HTR-8/SVneo (cell line): Measurements from ENCODE around the gene RPP25.
"Not testable (repeated sequence)": the region's sequence is repeated elsewhere in the genome, so short reads cannot be mapped to it uniquely, and the experiment has no call there.

Source experiments
- DNase-seq: peaks from one replicate; pipeline ENCODE4 v3.0.0; 2011; ENCODE audit warnings: low spot score, mixed read lengths; ENCODE audit not compliant: insufficient read length
- FAIRE-seq: peaks from 2 replicates; lab custom pipeline; 2011; peaks lifted over from hg19 to GRCh38; lab: Jason Lieb, UNC

The RPP25 gene

DNA sequence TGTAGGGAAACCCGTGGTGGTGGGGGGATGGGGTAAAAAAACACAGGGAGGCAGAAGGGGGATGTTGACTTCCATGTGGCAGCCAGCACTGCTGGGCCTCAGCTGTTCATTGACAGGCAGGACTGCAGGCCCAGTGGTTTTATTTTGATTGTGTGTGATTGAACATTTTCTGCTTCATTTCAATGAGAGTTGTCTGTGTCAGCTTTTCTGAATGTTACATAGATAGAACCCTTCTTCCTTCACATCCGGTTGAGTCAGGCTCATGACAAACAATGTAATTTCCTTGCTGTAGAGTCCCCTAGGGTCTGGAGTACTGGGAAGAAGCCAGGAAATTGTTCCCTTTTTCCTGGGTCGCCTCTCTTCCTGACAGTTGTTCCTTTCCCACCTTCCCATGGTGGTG is 8.2 kb upstream of the RPP25 start:
- FAIRE-seq (no peak), DNase-seq (no peak)

DNA sequence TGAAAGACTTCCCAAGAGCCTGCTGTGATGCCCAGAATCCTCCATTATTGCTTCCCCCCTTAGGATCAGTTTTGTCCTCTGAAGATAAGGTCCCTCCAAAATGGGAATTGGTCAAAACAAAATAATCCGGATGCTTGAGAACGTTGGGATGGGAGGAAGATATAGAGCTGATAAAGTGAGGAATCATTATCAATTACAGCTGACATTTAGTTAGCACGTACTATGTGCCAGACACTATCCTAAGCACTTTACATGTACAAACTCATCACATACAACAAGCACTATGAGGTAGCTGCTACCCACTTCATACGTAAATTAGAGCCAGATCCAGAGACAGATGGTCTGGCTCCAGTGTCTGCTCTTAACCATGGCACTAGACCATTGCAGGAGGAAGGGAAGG is 6.6 kb upstream of the RPP25 start:
- DNase-seq (no peak), FAIRE-seq (no peak)

- no peak for FAIRE-seq
- no peak for DNase-seq
Observed at GRCh38 chr15:74962671-74963070, 6.1 kb upstream of the RPP25 start.

GRCh38 chr15:74962219-74962618 is 5.6 kb upstream of the RPP25 start:
- FAIRE-seq = no peak
- no peak for DNase-seq

- DNase-seq (no peak), FAIRE-seq (no peak)
Observed at GRCh38 chr15:74961616-74962015, 5.0 kb upstream of the RPP25 start.

GRCh38 chr15:74960995-74961588 is 4.5 kb upstream of the RPP25 start:
- FAIRE-seq = no peak

GRCh38 chr15:74960286-74960685 is 3.7 kb upstream of the RPP25 start:
- no peak for FAIRE-seq
- DNase-seq = no peak

More at GRCh38 chr15:74960995-74961588, 4.5 kb upstream of the RPP25 start:
- DNase-seq = no peak

GRCh38 chr15:74959586-74959939 is 3.0 kb upstream of the RPP25 start:
- FAIRE-seq = no peak
- no peak for DNase-seq

- FAIRE-seq = no peak
- no peak for DNase-seq
Observed at GRCh38 chr15:74958908-74959585, 2.5 kb upstream of the RPP25 start.

DNA sequence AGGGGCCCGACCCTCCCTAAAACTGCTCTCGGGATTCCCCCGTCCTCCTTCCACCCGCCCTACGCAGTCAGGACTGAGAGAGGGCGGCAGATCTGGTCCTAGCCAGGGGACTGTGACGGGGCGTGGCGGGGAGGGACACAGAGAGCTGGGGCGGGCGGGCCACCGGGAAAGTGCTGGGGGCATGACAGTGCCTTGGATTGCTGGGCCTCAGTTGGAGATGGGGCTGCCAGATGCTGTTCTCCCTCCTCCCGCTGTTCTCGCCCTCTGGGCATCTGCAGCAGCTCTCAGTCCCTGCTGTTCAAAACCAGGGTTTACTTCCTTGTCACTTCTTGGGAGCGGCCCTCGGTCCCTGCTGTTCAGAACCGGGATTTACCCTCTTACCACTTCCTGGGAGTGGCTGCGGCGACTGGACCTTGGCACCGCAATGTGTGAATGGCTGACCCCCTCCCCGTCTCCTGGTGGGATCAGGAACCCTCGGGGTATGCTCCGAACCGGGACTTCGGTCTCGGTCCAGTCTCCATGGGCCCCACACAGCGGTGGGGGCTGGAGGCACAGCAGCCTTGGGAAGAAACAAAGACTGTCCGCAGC is 1.8 kb upstream of the RPP25 start:
- no peak for FAIRE-seq
- no peak for DNase-seq

GRCh38 chr15:74957476-74958035 is 984 bp upstream of the RPP25 start:
- DNase-seq (no peak), FAIRE-seq (no peak)

DNA sequence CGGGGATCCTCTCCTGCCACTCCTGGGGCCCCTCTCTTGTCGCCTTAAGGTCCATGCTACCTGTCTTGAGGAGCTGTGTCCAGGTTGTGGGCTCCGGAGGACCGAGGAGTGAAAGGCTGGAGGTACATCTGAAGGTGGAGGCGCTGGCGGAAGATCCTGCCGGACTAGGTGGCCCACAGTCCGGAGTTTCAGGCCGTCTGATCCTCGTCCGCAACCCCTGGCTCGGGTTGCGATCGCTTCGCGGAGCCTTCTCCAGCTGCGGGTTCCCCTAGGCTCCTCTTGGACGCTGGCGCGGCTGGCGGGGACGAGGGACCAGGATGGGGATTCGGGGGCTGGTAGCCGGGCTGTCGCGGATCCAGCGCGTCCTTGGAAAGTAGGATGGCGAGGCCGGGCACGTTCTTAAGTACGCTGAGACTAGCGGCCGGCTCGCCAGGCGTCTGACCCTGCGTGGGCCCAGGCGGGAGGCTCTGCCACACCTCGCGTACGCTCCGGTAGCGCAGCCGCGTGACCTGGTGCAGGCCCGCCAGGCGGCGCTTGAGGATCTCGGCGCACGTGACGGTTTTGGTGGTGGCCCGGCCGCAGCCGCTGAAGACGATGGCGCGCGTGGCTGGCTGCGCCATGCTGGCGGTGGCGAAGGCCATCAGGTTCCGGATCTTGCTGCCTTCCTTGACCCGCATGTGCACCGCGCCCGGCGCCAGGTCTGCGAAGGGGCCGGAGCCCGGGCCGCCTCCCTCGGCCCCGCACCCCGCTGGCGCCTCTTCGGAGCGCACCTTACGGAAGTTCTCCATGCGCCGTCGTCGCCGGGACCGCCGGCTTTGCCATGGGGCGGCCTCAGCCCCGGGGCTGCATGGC is 550 bp downstream of the RPP25 start:
- no peak for FAIRE-seq
- no peak for DNase-seq

- FAIRE-seq (no peak), DNase-seq (no peak)
Observed at GRCh38 chr15:74955017-74955416, 1.6 kb downstream of the RPP25 start.

GRCh38 chr15:74954515-74954914 is 2.1 kb downstream of the RPP25 start:
- FAIRE-seq (no peak), DNase-seq (no peak)

DNA sequence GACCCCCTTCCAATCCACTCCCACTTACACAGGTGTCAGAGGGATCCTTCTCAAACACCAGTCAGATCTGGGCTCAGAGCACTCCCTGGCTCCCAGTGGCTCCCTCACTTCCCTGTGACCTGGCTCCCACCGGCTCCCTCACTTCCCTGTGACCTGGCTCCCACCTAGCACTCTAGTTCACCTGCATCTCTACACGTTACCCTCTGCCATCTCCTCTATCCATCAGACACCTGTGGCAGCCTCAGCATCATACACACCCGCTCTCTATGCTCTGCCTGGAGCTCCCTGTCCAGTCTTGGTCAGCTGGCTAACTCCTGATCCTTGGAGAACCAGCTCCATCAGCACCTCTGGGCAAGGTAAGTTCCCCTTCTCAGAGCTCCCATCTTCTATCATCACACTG is 5.6 kb downstream of the RPP25 start:
- DNase-seq = no peak
- no peak for FAIRE-seq

DNA sequence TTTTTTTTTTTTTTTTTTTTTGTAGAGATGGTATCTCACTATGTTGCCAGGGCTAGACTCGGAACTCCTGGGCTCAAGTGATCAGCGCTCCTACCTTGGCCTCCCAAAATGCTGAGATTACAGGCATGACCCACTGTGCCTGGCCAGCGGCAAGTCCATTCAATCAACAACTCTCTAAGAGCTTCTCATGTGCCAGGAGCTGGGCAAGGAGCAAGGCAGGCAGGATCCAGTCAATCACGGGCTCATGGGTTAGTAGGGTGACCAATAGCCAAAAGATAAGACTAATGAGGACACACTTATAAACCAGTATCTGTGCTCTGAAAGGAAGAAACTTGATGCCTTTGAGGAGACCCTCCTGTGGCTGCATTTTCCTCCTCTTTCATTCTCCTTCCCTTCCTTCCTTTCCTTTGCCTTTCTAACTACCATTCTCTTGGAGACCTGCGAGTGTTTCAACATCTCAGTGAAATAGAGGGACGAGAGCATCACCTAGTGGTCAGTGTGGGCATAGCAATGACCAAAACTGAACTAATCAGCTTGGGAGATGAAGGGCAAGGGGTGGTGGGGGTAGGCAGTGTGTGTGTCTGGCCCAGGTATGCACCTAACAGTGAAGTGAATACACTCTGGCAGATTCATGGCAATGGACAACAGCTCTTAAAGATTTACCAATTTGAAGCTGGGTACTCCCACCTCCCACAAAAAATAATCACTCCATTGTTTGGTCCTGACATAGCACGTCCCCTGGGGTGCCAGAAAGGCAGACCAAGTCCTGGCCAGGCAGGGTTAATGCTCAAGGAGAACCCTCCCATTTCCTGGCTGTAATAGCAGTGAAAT is 6.3 kb downstream of the RPP25 start:
- DNase-seq (peak; percentile 79), FAIRE-seq (peak; percentile 9)

GRCh38 chr15:74937590-74938371 is 18.8 kb downstream of the RPP25 start, which contains the start of gene COX5A:
COX5A (minus strand) TSS chr15:74938073; CDS start chr15:74938014, 59 bp downstream.
- peak; percentile 91 for FAIRE-seq
- peak; percentile 94 for DNase-seq

DNA sequence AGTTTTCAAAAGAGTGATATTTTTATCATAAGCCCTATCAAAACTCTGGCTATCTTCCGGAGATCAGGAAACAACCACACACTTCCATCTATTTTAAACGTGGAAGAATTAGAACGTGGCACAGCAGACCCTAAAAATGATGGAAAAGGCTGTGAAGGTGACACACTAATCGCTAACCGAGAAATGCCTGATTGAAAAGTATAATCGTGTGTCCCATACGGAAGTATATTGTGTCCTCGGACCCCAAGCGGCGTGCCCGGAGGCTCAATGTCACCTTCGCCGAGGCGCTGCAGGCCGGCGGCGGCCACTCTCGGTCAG is 19.3 kb downstream of the RPP25 start:
- no peak for FAIRE-seq
- no peak for DNase-seq

DNA sequence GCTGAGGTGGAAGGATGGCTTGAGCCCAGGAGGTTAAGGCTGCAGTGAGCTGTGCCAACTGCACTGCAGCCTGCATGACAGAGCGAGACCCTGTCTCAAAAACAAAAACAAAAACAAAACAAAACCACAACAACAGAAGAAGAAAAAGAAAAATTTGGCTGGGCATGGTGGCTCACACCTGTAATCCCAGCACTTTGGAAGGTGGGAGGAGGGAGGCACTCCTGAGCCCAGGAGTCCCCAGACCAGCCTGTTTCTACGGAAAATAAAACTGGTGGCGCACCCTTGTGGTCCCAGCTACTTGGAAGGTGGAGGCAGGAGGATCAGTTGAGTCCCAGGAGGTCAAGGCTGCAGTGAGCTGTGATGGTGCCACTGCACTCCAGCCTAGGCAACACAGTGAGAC is 21.4 kb downstream of the RPP25 start:
- FAIRE-seq, DNase-seq: not testable (repeated sequence)
